Measurements from ENCODE around the gene TBCK.

DNA sequence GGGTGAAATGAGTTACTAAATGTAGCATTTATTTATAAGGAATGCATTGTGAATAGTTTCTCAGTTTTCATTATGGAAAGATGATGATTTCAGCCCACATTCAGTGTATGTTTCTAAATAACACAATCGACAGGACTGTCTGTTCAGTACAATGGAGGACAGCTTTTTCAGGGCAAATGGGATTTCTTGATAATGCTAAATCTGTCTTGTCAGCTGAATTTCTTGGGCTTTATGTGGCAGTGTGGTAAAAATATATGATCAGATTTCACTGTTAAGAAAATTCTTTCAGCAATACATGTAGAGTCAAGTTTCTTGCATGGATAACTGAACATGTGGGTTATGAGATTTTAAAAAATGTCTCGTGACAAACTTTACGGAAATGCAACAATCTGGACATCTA is 269.9 kb downstream of the TBCK start:
- no peak for TF ChIP-seq CTCF (IDR thresholded peaks at IDR 0.05)
- TF ChIP-seq POLR2A (IDR thresholded peaks at IDR 0.05; ENCODE audit: low read depth) = no peak
